Lower leg skin (tissue), 3 donors: ENCODE results near the gene TRPM3.

Experiments used
- CTCF ChIP-seq, 3 donors: fragments of 450-650 bp; IDR thresholded peaks; one replicate each; pipeline ENCODE4 v1.5.1; 2016; ENCODE audit warnings: antibody characterized with exemption in 3 of 3, mild to moderate bottlenecking in 3 of 3, moderate library complexity in 2 of 3
- POLR2A ChIP-seq, 2 donors: fragments of 450-650 bp; IDR thresholded peaks; one replicate each; pipeline ENCODE4 v1.6.1; 2016 to 2017; ENCODE audit warnings: antibody characterized with exemption in 2 of 2, mild to moderate bottlenecking in 1 of 2, moderate library complexity in 1 of 2

- no peak for TF ChIP-seq CTCF (IDR thresholded peaks at IDR 0.05)
- no peak for TF ChIP-seq POLR2A (IDR thresholded peaks at IDR 0.05)
Measured at GRCh38 chr9:71128796-71129195, 7.4 kb upstream of the TRPM3 start.
